Panc1 (cell line): ENCODE measurements around the gene SESN1. TPM values are rescaled to one million over a fixed set of nuclear protein-coding genes. Genes with fewer than 3 reads are reported as not detected.

ENCODE experiments used
- ATAC-seq: fragments of 200-7000 bp; cut with Tn5 transposase; 2 replicates; pipeline ENCODE4 v1.9.1; 2020; ENCODE audit warnings: mild to moderate bottlenecking, moderate library complexity
- BruUV-seq: library from RNA; stranded (reverse); fragments of 400-500 nt; replicated peaks from 2 replicates; lab custom pipeline; 2021; lab: Mats Ljungman, UMichigan
- CTCF ChIA-PET: fragments of 300-600 bp; sonication (Branson Sonifier 250); formaldehyde crosslinking; loops from one replicate; lab custom pipeline; 2022; ENCODE audit warnings: antibody characterized with exemption; lab: Charles Lee
- POLR2A ChIA-PET: fragments of 300-600 bp; sonication (Branson Sonifier 250); formaldehyde crosslinking; loops from one replicate; lab custom pipeline; 2022; ENCODE audit warnings: antibody characterized with exemption; lab: Charles Lee
- DNase-seq: peaks from one replicate; pipeline ENCODE4 v3.0.0-alpha.2; 2010; ENCODE audit warnings: low read depth, low spot score
- H3K27ac ChIP-seq: 2 replicates; pipeline ENCODE4 v1.5.1; 2011; ENCODE audit warnings: mild to moderate bottlenecking, low read length, inconsistent platforms
- H3K27me3 ChIP-seq: fragments of 200-500 bp; sonication (Bioruptor generic); 2 replicates; pipeline ENCODE4 v1.6.0; 2014; ENCODE audit warnings: low read length, inconsistent platforms; ENCODE audit not compliant: control insufficient read depth, insufficient read depth
- H3K36me3 ChIP-seq: fragments of 200-500 bp; sonication (Bioruptor generic); 2 replicates; pipeline ENCODE4 v1.5.1; 2014; ENCODE audit warnings: inconsistent platforms, mild to moderate bottlenecking, low read length, moderate library complexity; ENCODE audit not compliant: control insufficient read depth, insufficient read depth
- H3K4me1 ChIP-seq: 2 replicates; pipeline ENCODE4 v1.5.1; 2011; ENCODE audit warnings: inconsistent platforms, mild to moderate bottlenecking, low read length, moderate library complexity; ENCODE audit not compliant: control insufficient read depth, insufficient read depth
- H3K4me3 ChIP-seq, 2 experiments: 2 replicates each; pipeline ENCODE4 v1.5.1; 2011 to 2012; ENCODE audit warnings: low read depth in 2 of 2, low read length in 2 of 2, mild to moderate bottlenecking in 2 of 2, inconsistent platforms in 1 of 2, moderate library complexity in 1 of 2
- H3K9me3 ChIP-seq: fragments of 200-500 bp; sonication (Bioruptor generic); 2 replicates; pipeline ENCODE4 v1.5.1; 2014; ENCODE audit warnings: low read depth, mild to moderate bottlenecking, inconsistent platforms, low read length, moderate library complexity; ENCODE audit not compliant: control insufficient read depth, insufficient read depth
- POLR2AphosphoS5 ChIP-seq: IDR thresholded peaks from 2 replicates; pipeline ENCODE4 v1.6.1; 2012; ENCODE audit warnings: mild to moderate bottlenecking, low read depth, low read length, moderate library complexity
- SIN3A ChIP-seq: IDR thresholded peaks from 2 replicates; pipeline ENCODE4 v1.6.1; 2012; ENCODE audit warnings: low read depth, mild to moderate bottlenecking, low read length, moderate library complexity, borderline replicate concordance; ENCODE audit not compliant: insufficient read depth
- TCF7L2 ChIP-seq: IDR thresholded peaks from 2 replicates; pipeline ENCODE4 v1.6.1; 2011; ENCODE audit warnings: mild to moderate bottlenecking, low read depth, low read length, inconsistent platforms
- in situ Hi-C: cut with HindIII; loops from 2 replicates; pipeline ENCODE4 v1.10.0; 2016; ENCODE audit warnings: low sequenced_read_pairs, low pct_unique_long_range_greater_than_20kb
- intact Hi-C: fragments of 100-400 bp; cut with micrococcal nuclease; formaldehyde crosslinking; loops from one replicate; pipeline ENCODE4 v1.10.0; 2022; ENCODE audit not compliant: unreplicated experiment
- total RNA-seq: library from RNA; stranded (reverse); gene quantifications from one replicate; pipeline ENCODE4 v1.2.1, GENCODE V29; 2021; ENCODE audit not compliant: unreplicated experiment
- TF ChIP-seq, protein P1 (sequence below), 2 experiments: IDR thresholded peaks; 2 replicates each; pipeline ENCODE4 v1.6.1; 2011 to 2012; ENCODE audit warnings: low read depth in 2 of 2, control low read depth in 1 of 2, low read length in 1 of 2, mild to moderate bottlenecking in 1 of 2, moderate library complexity in 1 of 2; ENCODE audit not compliant: insufficient read depth in 1 of 2
- TF ChIP-seq, protein P2 (sequence below): fragments of 450-650 bp; IDR thresholded peaks from 2 replicates; pipeline ENCODE4 v1.5.1; 2017; ENCODE audit warnings: mild to moderate bottlenecking

SESN1 gene
- total RNA-seq, 1 experiment from 2014 or later = 11.3 TPM

DNA sequence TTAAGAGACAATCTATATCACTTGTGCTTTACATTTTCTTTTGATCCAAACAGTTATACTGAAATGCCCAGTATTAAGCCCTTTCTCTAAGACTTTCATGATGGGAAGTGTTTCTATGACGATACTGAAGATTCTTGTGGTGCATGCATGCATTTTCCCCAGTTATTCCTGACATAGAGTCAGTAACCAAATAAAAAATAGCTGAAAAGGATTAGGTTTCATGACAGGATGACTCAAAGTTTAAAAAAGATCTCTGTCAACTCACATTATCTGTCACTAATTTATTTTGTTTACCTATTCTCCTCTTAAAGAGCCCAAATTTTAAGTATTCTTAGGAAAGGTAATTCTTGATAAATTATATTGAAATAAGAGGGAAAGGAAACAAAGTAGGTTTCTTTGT, 98.4 kb downstream of the SESN1 start:
- TF ChIP-seq, protein P1, sequence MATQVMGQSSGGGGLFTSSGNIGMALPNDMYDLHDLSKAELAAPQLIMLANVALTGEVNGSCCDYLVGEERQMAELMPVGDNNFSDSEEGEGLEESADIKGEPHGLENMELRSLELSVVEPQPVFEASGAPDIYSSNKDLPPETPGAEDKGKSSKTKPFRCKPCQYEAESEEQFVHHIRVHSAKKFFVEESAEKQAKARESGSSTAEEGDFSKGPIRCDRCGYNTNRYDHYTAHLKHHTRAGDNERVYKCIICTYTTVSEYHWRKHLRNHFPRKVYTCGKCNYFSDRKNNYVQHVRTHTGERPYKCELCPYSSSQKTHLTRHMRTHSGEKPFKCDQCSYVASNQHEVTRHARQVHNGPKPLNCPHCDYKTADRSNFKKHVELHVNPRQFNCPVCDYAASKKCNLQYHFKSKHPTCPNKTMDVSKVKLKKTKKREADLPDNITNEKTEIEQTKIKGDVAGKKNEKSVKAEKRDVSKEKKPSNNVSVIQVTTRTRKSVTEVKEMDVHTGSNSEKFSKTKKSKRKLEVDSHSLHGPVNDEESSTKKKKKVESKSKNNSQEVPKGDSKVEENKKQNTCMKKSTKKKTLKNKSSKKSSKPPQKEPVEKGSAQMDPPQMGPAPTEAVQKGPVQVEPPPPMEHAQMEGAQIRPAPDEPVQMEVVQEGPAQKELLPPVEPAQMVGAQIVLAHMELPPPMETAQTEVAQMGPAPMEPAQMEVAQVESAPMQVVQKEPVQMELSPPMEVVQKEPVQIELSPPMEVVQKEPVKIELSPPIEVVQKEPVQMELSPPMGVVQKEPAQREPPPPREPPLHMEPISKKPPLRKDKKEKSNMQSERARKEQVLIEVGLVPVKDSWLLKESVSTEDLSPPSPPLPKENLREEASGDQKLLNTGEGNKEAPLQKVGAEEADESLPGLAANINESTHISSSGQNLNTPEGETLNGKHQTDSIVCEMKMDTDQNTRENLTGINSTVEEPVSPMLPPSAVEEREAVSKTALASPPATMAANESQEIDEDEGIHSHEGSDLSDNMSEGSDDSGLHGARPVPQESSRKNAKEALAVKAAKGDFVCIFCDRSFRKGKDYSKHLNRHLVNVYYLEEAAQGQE (IDR thresholded peaks at IDR 0.05; ENCODE audit: insufficient read depth in 1 of 2, low read depth in 2 of 2, low read length in 1 of 2) = no peak
- TF ChIP-seq SIN3A = no peak
- no peak for TF ChIP-seq TCF7L2
- TF ChIP-seq, protein P2, sequence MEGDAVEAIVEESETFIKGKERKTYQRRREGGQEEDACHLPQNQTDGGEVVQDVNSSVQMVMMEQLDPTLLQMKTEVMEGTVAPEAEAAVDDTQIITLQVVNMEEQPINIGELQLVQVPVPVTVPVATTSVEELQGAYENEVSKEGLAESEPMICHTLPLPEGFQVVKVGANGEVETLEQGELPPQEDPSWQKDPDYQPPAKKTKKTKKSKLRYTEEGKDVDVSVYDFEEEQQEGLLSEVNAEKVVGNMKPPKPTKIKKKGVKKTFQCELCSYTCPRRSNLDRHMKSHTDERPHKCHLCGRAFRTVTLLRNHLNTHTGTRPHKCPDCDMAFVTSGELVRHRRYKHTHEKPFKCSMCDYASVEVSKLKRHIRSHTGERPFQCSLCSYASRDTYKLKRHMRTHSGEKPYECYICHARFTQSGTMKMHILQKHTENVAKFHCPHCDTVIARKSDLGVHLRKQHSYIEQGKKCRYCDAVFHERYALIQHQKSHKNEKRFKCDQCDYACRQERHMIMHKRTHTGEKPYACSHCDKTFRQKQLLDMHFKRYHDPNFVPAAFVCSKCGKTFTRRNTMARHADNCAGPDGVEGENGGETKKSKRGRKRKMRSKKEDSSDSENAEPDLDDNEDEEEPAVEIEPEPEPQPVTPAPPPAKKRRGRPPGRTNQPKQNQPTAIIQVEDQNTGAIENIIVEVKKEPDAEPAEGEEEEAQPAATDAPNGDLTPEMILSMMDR = no peak
- no peak for TF ChIP-seq POLR2AphosphoS5
- no peak for ATAC-seq
- CTCF ChIA-PET = no interaction called here
- H3K36me3 ChIP-seq = no peaks in the 10 kb centered on the region; the same call in 1 of the 2 replicates
- no peaks in the 10 kb centered on the region for H3K27me3 ChIP-seq
- no peaks in the 10 kb centered on the region for H3K4me1 ChIP-seq
- POLR2A ChIA-PET = no interaction called here
- no peak for DNase-seq
- in situ Hi-C loops = no loop called here
- H3K9me3 ChIP-seq = no peaks in the 10 kb centered on the region
- no peak overlapping the region for H3K4me3 ChIP-seq
- H3K27ac ChIP-seq = no peak overlapping the region
- BruUV-seq = no TSS peak
- intact Hi-C loops = no loop called here

GRCh38 chr6:108995296-108995695, 99.3 kb downstream of the SESN1 start:
- no peaks in the 10 kb centered on the region for H3K4me1 ChIP-seq
- DNase-seq (no peak), ATAC-seq (no peak)
- H3K27ac ChIP-seq = no peak overlapping the region
- ChIA-PET CTCF (no interaction called here), POLR2A (no interaction called here)
- no peak for TF ChIP-seq SIN3A
- TF ChIP-seq POLR2AphosphoS5 = no peak
- TF ChIP-seq TCF7L2 = no peak
- TF ChIP-seq, protein P2 = no peak
- TF ChIP-seq, protein P1 (IDR thresholded peaks at IDR 0.05; ENCODE audit: insufficient read depth in 1 of 2, low read depth in 2 of 2, low read length in 1 of 2) = no peak
- no peaks in the 10 kb centered on the region for H3K9me3 ChIP-seq
- in situ Hi-C loops (no loop called here), intact Hi-C loops (no loop called here)
- no peaks in the 10 kb centered on the region for H3K27me3 ChIP-seq
- H3K4me3 ChIP-seq = no peak overlapping the region
- no peaks in the 10 kb centered on the region for H3K36me3 ChIP-seq
- no TSS peak for BruUV-seq
